ENCODE results near the gene KCNK1. TPM values are rescaled to one million over a fixed set of nuclear protein-coding genes. Genes with fewer than 3 reads are reported as not detected.
A peak's percentile ranks its signal among the peaks of the same experiment; 100 is the strongest.

Gene KCNK1
- total RNA-seq, 1 experiment from 2014 or later: 60.6 TPM

DNA sequence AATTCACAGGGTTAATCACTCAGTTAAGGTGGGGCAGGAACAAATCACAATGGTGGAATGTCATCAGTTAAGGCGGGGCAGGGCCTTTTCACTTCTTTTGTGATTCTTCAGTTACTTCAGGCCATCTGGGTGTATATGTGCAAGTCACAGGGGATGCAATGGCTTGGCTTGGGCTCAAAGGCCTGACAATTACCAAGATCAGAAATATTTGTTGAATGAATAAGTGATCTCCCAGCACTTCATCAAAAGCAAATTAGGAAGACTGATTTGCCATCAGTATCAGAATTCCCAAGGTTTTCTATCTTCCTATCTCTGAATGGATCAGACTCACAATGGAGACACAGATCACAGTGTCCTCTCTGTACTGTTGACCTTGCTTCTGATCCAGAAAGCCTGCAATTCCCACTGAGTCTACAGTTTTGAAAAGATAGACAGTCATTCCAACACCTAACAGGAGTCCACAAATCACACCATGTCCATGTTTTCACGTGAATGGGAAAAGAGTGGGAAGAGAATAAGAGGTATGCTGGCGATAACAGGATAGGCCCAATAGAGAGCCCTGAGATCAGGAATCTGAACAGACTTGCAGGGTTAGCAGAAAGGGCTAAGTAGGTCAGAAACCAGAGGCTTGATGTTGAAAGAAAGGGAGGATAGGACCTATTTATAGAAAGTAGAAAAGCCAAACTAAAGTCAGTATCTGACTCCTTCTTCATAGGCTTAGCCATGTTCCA is 75.3 kb downstream of the KCNK1 start:
- Histone ChIP-seq H3K9me2 (ENCODE audit: insufficient read depth) (no peaks in the 10 kb centered on the region), H3K79me2 (ENCODE audit: low read depth) (no peaks in the 10 kb centered on the region), H3F3A (ENCODE audit: insufficient read depth, low read depth) (peaks cover 9% of the 10 kb centered on the region), H3K4me3 (no peak overlapping the region), H4K20me1 (ENCODE audit: insufficient read depth) (no peaks in the 10 kb centered on the region), H3K9me3 (ENCODE audit: insufficient read depth, low read depth) (no peaks in the 10 kb centered on the region), H3K4me1 (replicated peaks; ENCODE audit: insufficient read depth) (peaks cover 35% of the 10 kb centered on the region), H3K4me2 (peak overlapping the region; percentile 46), H3K27me3 (ENCODE audit: insufficient read depth, low read depth) (no peaks in the 10 kb centered on the region), H2AFZ (no peak overlapping the region), H3K36me3 (ENCODE audit: low read depth) (no peaks in the 10 kb centered on the region), H3K27ac (peak overlapping the region; percentile 80)
- TF ChIP-seq EZH2 (IDR thresholded peaks at IDR 0.05; ENCODE audit: low read depth): no peak
- TF ChIP-seq, protein P1, sequence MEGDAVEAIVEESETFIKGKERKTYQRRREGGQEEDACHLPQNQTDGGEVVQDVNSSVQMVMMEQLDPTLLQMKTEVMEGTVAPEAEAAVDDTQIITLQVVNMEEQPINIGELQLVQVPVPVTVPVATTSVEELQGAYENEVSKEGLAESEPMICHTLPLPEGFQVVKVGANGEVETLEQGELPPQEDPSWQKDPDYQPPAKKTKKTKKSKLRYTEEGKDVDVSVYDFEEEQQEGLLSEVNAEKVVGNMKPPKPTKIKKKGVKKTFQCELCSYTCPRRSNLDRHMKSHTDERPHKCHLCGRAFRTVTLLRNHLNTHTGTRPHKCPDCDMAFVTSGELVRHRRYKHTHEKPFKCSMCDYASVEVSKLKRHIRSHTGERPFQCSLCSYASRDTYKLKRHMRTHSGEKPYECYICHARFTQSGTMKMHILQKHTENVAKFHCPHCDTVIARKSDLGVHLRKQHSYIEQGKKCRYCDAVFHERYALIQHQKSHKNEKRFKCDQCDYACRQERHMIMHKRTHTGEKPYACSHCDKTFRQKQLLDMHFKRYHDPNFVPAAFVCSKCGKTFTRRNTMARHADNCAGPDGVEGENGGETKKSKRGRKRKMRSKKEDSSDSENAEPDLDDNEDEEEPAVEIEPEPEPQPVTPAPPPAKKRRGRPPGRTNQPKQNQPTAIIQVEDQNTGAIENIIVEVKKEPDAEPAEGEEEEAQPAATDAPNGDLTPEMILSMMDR (conservative IDR thresholded peaks at IDR 0.05): no peak
- DNase-seq: peak; percentile 37 to 51
- CTCF ChIA-PET: no interaction called here
- TSS peak; percentile 66 for BruUV-seq (replicated peaks)
- intact Hi-C loops (cut with micrococcal nuclease; ENCODE audit: unreplicated experiment): loop anchor here (2.0 kb wide), 1 partner anchor 18 kb away; no protein-coding TSS in a partner anchor
- POLR2A ChIA-PET (ENCODE audit: unreplicated experiment): no interaction called here

DNA sequence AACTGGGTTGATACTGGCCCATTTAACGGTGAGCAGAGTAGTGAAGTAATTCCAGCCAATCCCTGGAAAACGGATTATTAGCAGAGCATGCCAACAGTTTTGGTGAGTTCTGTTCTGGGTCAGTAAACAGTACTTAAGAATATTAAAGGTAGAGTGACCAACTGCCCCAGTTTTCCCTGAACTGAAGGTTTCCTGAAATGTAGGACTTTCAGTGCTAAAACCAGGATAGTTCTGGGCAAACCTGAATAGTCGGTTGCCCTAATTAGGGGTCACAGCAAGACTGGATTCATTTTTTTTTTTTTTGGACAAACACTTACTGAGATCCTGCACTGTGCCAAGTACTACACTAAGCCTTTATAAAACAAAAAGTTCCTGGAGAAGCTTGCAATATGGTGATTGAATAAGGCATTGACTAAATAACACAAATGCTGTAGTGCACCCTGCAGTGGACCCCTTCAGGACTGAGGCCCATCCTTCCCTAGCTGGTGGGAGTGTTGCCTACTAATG is 75.9 kb downstream of the KCNK1 start:
- H3K27ac ChIP-seq: peak overlapping the region; percentile 80
- H3F3A ChIP-seq (ENCODE audit: insufficient read depth, low read depth): peaks cover 9% of the 10 kb centered on the region
- ChIA-PET CTCF (no interaction called here), POLR2A (ENCODE audit: unreplicated experiment) (no interaction called here)
- H2AFZ ChIP-seq: no peak overlapping the region
- H3K9me2 ChIP-seq (ENCODE audit: insufficient read depth): no peaks in the 10 kb centered on the region
- H3K79me2 ChIP-seq (ENCODE audit: low read depth): no peaks in the 10 kb centered on the region
- H3K36me3 ChIP-seq (ENCODE audit: low read depth): no peaks in the 10 kb centered on the region
- peak in 1 of 2 experiments; percentile 17 for DNase-seq
- no peak for TF ChIP-seq EZH2 (IDR thresholded peaks at IDR 0.05; ENCODE audit: low read depth)
- TF ChIP-seq, protein P1 (conservative IDR thresholded peaks at IDR 0.05): no peak
- no TSS peak for BruUV-seq (replicated peaks)
- no peaks in the 10 kb centered on the region for H3K27me3 ChIP-seq (ENCODE audit: insufficient read depth, low read depth)
- no peaks in the 10 kb centered on the region for H4K20me1 ChIP-seq (ENCODE audit: insufficient read depth)
- peaks cover 29% of the 10 kb centered on the region for H3K4me1 ChIP-seq (replicated peaks; ENCODE audit: insufficient read depth)
- H3K9me3 ChIP-seq (ENCODE audit: insufficient read depth, low read depth): no peaks in the 10 kb centered on the region
- intact Hi-C loops (cut with micrococcal nuclease; ENCODE audit: unreplicated experiment): loop anchor here (2.0 kb wide), 1 partner anchor 17 kb away; no protein-coding TSS in a partner anchor
- H3K4me2 ChIP-seq: peak overlapping the region; percentile 46
- H3K4me3 ChIP-seq: no peak overlapping the region

DNA sequence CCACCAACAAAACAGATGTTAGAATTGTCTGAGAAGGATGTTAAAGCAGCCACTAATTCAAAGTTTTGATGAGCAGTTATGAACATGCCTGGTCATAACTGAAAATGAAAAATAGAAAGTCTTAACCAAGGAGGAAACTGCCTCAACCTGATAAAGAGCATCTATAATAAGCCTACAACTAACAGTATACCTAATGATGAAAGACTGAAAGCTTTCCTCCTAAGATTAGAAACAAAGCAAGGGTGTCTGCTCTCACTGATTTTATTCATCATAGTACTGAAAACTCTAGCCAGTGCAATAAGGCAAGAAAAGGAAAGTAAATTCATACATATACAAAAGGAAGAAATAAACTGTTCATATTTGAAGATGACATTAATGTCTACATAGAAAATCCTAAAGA is 82.0 kb downstream of the KCNK1 start:
- Histone ChIP-seq H3K4me1 (replicated peaks; ENCODE audit: insufficient read depth) (no peaks in the 10 kb centered on the region), H3K4me3 (no peak overlapping the region), H3K27ac (no peak overlapping the region), H3K4me2 (no peak overlapping the region), H3K79me2 (ENCODE audit: low read depth) (no peaks in the 10 kb centered on the region), H3K27me3 (ENCODE audit: insufficient read depth, low read depth) (no peaks in the 10 kb centered on the region), H2AFZ (no peak overlapping the region), H3K9me2 (ENCODE audit: insufficient read depth) (no peaks in the 10 kb centered on the region), H3K9me3 (ENCODE audit: insufficient read depth, low read depth) (peaks cover 17% of the 10 kb centered on the region; the same call in 1 of the 2 replicates), H3F3A (ENCODE audit: insufficient read depth, low read depth) (no peaks in the 10 kb centered on the region), H4K20me1 (ENCODE audit: insufficient read depth) (no peaks in the 10 kb centered on the region), H3K36me3 (ENCODE audit: low read depth) (no peaks in the 10 kb centered on the region)
- ChIA-PET POLR2A (ENCODE audit: unreplicated experiment) (no interaction called here), CTCF (no interaction called here)
- no TSS peak for BruUV-seq (replicated peaks)
- intact Hi-C loops (cut with micrococcal nuclease; ENCODE audit: unreplicated experiment): no loop called here
- DNase-seq: no peak
- no peak for TF ChIP-seq EZH2 (IDR thresholded peaks at IDR 0.05; ENCODE audit: low read depth)
- TF ChIP-seq, protein P1 (conservative IDR thresholded peaks at IDR 0.05): no peak
